ENCODE measurements around the gene PER2. TPM values are rescaled to one million over a fixed set of nuclear protein-coding genes. Genes with fewer than 3 reads are reported as not detected.

PER2 gene
- total and polyA plus RNA-seq, 2 donors (not counting 1 experiment from before 2014, with no cell fraction given): 3.2 to 12.6 TPM

DNA sequence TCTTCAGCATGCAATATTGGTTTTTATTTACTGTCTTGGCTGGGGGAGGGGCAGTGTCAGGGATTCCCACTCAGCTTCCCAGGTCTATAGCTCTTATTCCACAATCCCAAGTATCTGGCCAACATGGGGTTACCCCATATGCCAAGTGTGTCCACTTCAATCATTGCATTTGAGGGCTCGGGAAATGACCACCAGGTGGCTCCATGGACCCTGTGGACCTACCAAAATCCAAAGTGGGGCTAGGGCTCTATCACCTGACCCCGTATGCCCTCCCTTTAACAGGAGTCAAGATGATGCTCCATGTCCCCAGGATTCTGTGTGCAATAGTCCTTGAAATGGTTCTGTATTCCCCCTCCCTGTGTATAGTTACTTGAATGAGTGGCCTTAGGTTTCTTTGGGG, 19.8 kb upstream of the PER2 start:
- WGBS (ENCODE audit: insufficient coverage): 87% methylated on average over 2 of the region's 2 CpGs
- intact Hi-C loops (cut with micrococcal nuclease): no loop called here
- peaks cover 10% of the 10 kb centered on the region for H3K4me1 Mint-ChIP-seq

GRCh38 chr2:238306672-238306998, 18.2 kb upstream of the PER2 start:
- Histone ChIP-seq H3K9ac (ENCODE audit: low read length) (no peak overlapping the region), H3K79me2 (ENCODE audit: control insufficient read depth, insufficient read depth, low read length) (no peaks in the 10 kb centered on the region), H3K4me2 (replicated peaks; ENCODE audit: low read depth, low read length, poor library complexity, severe bottlenecking) (no peak overlapping the region), H3K27me3 (replicated peaks in 1 of 4; ENCODE audit: control extremely low read depth in 1 of 4, control insufficient read depth in 3 of 4, insufficient read depth in 4 of 4, low read length in 3 of 4) (no peaks in the 10 kb centered on the region), H3K9me3 (ENCODE audit: control extremely low read depth in 1 of 3, control insufficient read depth in 2 of 3, insufficient read depth in 1 of 3, low read length in 2 of 3) (no peaks in the 10 kb centered on the region), H3K27ac (ENCODE audit: low read length in 2 of 2) (no peak overlapping the region), H2AFZ (ENCODE audit: insufficient read depth, low read depth, low read length, poor library complexity, severe bottlenecking) (peak overlapping the region; percentile 28), H4K20me1 (ENCODE audit: control insufficient read depth, insufficient read depth, low read length, poor library complexity, severe bottlenecking) (no peaks in the 10 kb centered on the region), H3K4me3 (ENCODE audit: control extremely low read depth in 1 of 5, extremely low read depth in 1 of 5, insufficient read depth in 1 of 5, low read depth in 2 of 5, low read length in 4 of 5) (no peak overlapping the region), H3K36me3 (replicated peaks in 1 of 2; ENCODE audit: control extremely low read depth in 1 of 2, control insufficient read depth in 1 of 2, extremely low read depth in 1 of 2, insufficient read depth in 2 of 2, low read length in 1 of 2) (no peaks in the 10 kb centered on the region), H3K4me1 (ENCODE audit: control insufficient read depth in 2 of 2, insufficient read depth in 2 of 2, low read length in 2 of 2) (peaks cover 4 to 7% of the 10 kb centered on the region in 2 donors)
- no peaks in the 10 kb centered on the region for H3K9me3 Mint-ChIP-seq (ENCODE audit: insufficient read depth)
- 77% methylated on average over 5 of the region's 5 CpGs for WGBS (ENCODE audit: insufficient coverage)
- no peak for TF ChIP-seq EZH2 (IDR thresholded peaks at IDR 0.05; ENCODE audit: borderline replicate concordance, insufficient read depth, low read depth, low read length, poor library complexity, severe bottlenecking)
- no peak for ATAC-seq (ENCODE audit: low read depth)
- POLR2A ChIA-PET: no interaction called here
- no peak overlapping the region for H3K4me3 Mint-ChIP-seq
- intact Hi-C loops (cut with micrococcal nuclease): no loop called here
- H3K4me1 Mint-ChIP-seq: peaks cover 10% of the 10 kb centered on the region
- CTCF ChIA-PET: no interaction called here
- peaks cover 3% of the 10 kb centered on the region for H3K27me3 Mint-ChIP-seq
- no peak for DNase-seq
- H3K27ac Mint-ChIP-seq: no peak overlapping the region

More for the DNA sequence above, 19.8 kb upstream of the PER2 start:
- Histone ChIP-seq H2AFZ (ENCODE audit: insufficient read depth, low read depth, low read length, poor library complexity, severe bottlenecking) (no peak overlapping the region), H3K9ac (ENCODE audit: low read length) (no peak overlapping the region), H3K9me3 (ENCODE audit: control extremely low read depth in 1 of 3, control insufficient read depth in 2 of 3, insufficient read depth in 1 of 3, low read length in 2 of 3) (no peaks in the 10 kb centered on the region), H4K20me1 (ENCODE audit: control insufficient read depth, insufficient read depth, low read length, poor library complexity, severe bottlenecking) (no peaks in the 10 kb centered on the region), H3K4me1 (ENCODE audit: control insufficient read depth in 2 of 2, insufficient read depth in 2 of 2, low read length in 2 of 2) (peaks cover 4 to 7% of the 10 kb centered on the region in 2 donors), H3K4me2 (replicated peaks; ENCODE audit: low read depth, low read length, poor library complexity, severe bottlenecking) (no peak overlapping the region), H3K36me3 (replicated peaks in 1 of 2; ENCODE audit: control extremely low read depth in 1 of 2, control insufficient read depth in 1 of 2, extremely low read depth in 1 of 2, insufficient read depth in 2 of 2, low read length in 1 of 2) (no peaks in the 10 kb centered on the region), H3K27ac (ENCODE audit: low read length in 2 of 2) (no peak overlapping the region), H3K4me3 (ENCODE audit: control extremely low read depth in 1 of 5, extremely low read depth in 1 of 5, insufficient read depth in 1 of 5, low read depth in 2 of 5, low read length in 4 of 5) (no peak overlapping the region), H3K79me2 (ENCODE audit: control insufficient read depth, insufficient read depth, low read length) (no peaks in the 10 kb centered on the region), H3K27me3 (replicated peaks in 1 of 4; ENCODE audit: control extremely low read depth in 1 of 4, control insufficient read depth in 3 of 4, insufficient read depth in 4 of 4, low read length in 3 of 4) (no peaks in the 10 kb centered on the region)
- no peak overlapping the region for H3K27ac Mint-ChIP-seq
- no peak for ATAC-seq (ENCODE audit: low read depth)
- H3K9me3 Mint-ChIP-seq (ENCODE audit: insufficient read depth): no peaks in the 10 kb centered on the region
- TF ChIP-seq, protein P1, sequence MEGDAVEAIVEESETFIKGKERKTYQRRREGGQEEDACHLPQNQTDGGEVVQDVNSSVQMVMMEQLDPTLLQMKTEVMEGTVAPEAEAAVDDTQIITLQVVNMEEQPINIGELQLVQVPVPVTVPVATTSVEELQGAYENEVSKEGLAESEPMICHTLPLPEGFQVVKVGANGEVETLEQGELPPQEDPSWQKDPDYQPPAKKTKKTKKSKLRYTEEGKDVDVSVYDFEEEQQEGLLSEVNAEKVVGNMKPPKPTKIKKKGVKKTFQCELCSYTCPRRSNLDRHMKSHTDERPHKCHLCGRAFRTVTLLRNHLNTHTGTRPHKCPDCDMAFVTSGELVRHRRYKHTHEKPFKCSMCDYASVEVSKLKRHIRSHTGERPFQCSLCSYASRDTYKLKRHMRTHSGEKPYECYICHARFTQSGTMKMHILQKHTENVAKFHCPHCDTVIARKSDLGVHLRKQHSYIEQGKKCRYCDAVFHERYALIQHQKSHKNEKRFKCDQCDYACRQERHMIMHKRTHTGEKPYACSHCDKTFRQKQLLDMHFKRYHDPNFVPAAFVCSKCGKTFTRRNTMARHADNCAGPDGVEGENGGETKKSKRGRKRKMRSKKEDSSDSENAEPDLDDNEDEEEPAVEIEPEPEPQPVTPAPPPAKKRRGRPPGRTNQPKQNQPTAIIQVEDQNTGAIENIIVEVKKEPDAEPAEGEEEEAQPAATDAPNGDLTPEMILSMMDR (IDR thresholded peaks at IDR 0.05): no peak
- no peak for TF ChIP-seq EZH2 (IDR thresholded peaks at IDR 0.05; ENCODE audit: borderline replicate concordance, insufficient read depth, low read depth, low read length, poor library complexity, severe bottlenecking)
- H3K27me3 Mint-ChIP-seq: peaks cover 3% of the 10 kb centered on the region
- H3K4me3 Mint-ChIP-seq: no peak overlapping the region
- CTCF ChIA-PET: no interaction called here
- DNase-seq: no peak
- POLR2A ChIA-PET: no interaction called here

Measured in B cell (primary cell).